Right lobe of liver (tissue), 6 donors: Measurements from ENCODE around the gene HDGFL2. TPM values are rescaled to one million over a fixed set of nuclear protein-coding genes. Genes with fewer than 3 reads are reported as not detected.
"Not testable (repeated sequence)": the region's sequence is repeated elsewhere in the genome, so short reads cannot be mapped to it uniquely, and the experiment has no call there.

ENCODE experiments used
- ATAC-seq, 4 donors: fragments of 200-7000 bp; cut with Tn5 transposase; one replicate each; pipeline ENCODE4 v1.9.1; 2020; ENCODE audit warnings: mild to moderate bottlenecking in 4 of 4, moderate library complexity in 4 of 4
- DNase-seq, 3 donors: peaks; one replicate each; pipeline ENCODE4 v3.0.0-alpha.2; 2020
- H3K27ac ChIP-seq, 3 donors: fragments of 200-600 bp; one replicate each; pipeline ENCODE4 v1.8.0; 2022
- H3K27me3 ChIP-seq, 2 donors: fragments of 200-600 bp; one replicate each; pipeline ENCODE4 v1.8.0; 2022
- H3K36me3 ChIP-seq, 4 donors: fragments of 200-600 bp; sonication (generic) in 1 of 4; one replicate each; pipeline versions ENCODE4 v1.5.1 to v1.8.0; 2017 to 2022; ENCODE audit warnings: control low read depth in 1 of 4
- H3K4me1 ChIP-seq, 4 donors: fragments of 200-600 bp; sonication (generic) in 1 of 4; one replicate each; pipeline versions ENCODE4 v1.5.1 to v1.8.0; 2017 to 2022; ENCODE audit warnings: control low read depth in 1 of 4
- H3K4me3 ChIP-seq, 3 donors: fragments of 200-600 bp; one replicate each; pipeline ENCODE4 v1.8.0; 2022
- H3K9me3 ChIP-seq, 4 donors: fragments of 200-600 bp; sonication (generic) in 1 of 4; one replicate each; pipeline versions ENCODE4 v1.5.1 to v1.8.0; 2017 to 2022; ENCODE audit warnings: control low read depth in 1 of 4
- CTCF ChIP-seq, 4 donors: fragments of 200-600 bp in 3 of 4; fragments of 450-650 bp in 1 of 4; IDR thresholded peaks; one replicate each; pipeline versions ENCODE4 v1.5.1 to v1.8.0; 2016 to 2022; ENCODE audit warnings: antibody characterized with exemption in 4 of 4, mild to moderate bottlenecking in 2 of 4
- POLR2A ChIP-seq: fragments of 450-650 bp; IDR thresholded peaks from one replicate; pipeline ENCODE4 v1.6.1; 2017; ENCODE audit warnings: antibody characterized with exemption, mild to moderate bottlenecking
- WGBS: methylation state at CpG from one replicate; pipeline ENCODE4 v1.1.6; 2018; ENCODE audit warnings: low coverage, low lambda C conversion rate; ENCODE audit not compliant: insufficient coverage; ENCODE audit errors: missing lambda C conversion rate; 5-methylcytosine and 5-hydroxymethylcytosine counted together
- intact Hi-C, 2 donors: fragments of 100-400 bp; cut with DNase I; formaldehyde crosslinking; loops; one replicate each; pipeline versions ENCODE4 v1.11.2 to v1.14.1; 2022
- total RNA-seq, 6 experiments: library from RNA; depleted of rRNA in 2 of 6; stranded (reverse); fragments of >200 nt in 2 of 6; fragmentation: NEBNext Ultra II Directional in 3 of 6; extraction: Animal tissue kit (Norgen Biotek cat#: 25700) in 3 of 6; gene quantifications; one replicate each; pipeline versions ENCODE4 v1.1.0 to v1.2.4, GENCODE V29; 2016 to 2023
- donor health status: DM: no; HTN: yes; CAD: no.
- donor health status: DM: no; HTN: no; CAD: no.
- donor health status: DM: no; HTN: no; CAD: no.
- donor health status: DM: no; HTN: yes; CAD: no.
- donor health status: DM: no; HTN: yes; CAD: no.

HDGFL2 gene
- total RNA-seq, 6 experiments from 2014 or later = 8.4 to 16.3 (median 14.0) TPM

GRCh38 chr19:4525563-4526002, 53.5 kb downstream of the HDGFL2 start:
- 68% methylated on average over 12 of the region's 23 CpGs for WGBS
- Histone ChIP-seq H3K27me3 (no peaks in the 10 kb centered on the region), H3K4me3 (no peak overlapping the region), H3K4me1 (peaks cover 0 to 34% (median 17%) of the 10 kb centered on the region in 4 donors), H3K9me3 (no peaks in the 10 kb centered on the region), H3K36me3 (peaks cover 0 to 10% (median 1%) of the 10 kb centered on the region in 4 donors), H3K27ac (no peak overlapping the region)
- TF ChIP-seq POLR2A (no peak), CTCF (IDR thresholded peaks at IDR 0.05) (no peak)
- intact Hi-C loops = no loop called here
- DNase-seq = peak in 1 of 3 donors; percentile 33
- peak in 3 of 4 donors; percentile 3 to 43 (median 19) for ATAC-seq

GRCh38 chr19:4527377-4527776, 55.3 kb downstream of the HDGFL2 start:
- ATAC-seq, H3K9me3 ChIP-seq, H3K27me3 ChIP-seq, intact Hi-C loops, H3K4me3 ChIP-seq, H3K27ac ChIP-seq, DNase-seq: not testable (repeated sequence)
- Histone ChIP-seq H3K4me1 (peaks cover 0 to 21% (median 8%) of the 10 kb centered on the region in 4 donors), H3K36me3 (peaks cover 0 to 10% (median 1%) of the 10 kb centered on the region in 4 donors)
- 92% methylated on average over 7 of the region's 8 CpGs for WGBS

- Histone ChIP-seq H3K36me3 (peaks cover 0 to 10% (median 1%) of the 10 kb centered on the region in 4 donors), H3K27ac (no peak overlapping the region), H3K27me3 (no peaks in the 10 kb centered on the region), H3K4me3 (no peak overlapping the region), H3K4me1 (peaks cover 0 to 15% (median 1%) of the 10 kb centered on the region in 4 donors), H3K9me3 (no peaks in the 10 kb centered on the region)
- intact Hi-C loops = no loop called here
- 73% methylated on average over 4 of the region's 15 CpGs for WGBS
- TF ChIP-seq CTCF (IDR thresholded peaks at IDR 0.05) (no peak), POLR2A (no peak)
- ATAC-seq (no peak), DNase-seq (no peak)
Measured at GRCh38 chr19:4528843-4529242, 56.7 kb downstream of the HDGFL2 start.

- no peak for ATAC-seq
- H3K4me3 ChIP-seq = no peak overlapping the region
- H3K4me1 ChIP-seq = peaks cover 0 to 17% (median 0%) of the 10 kb centered on the region in 4 donors
- no peak for TF ChIP-seq CTCF (IDR thresholded peaks at IDR 0.05)
- no peak for TF ChIP-seq POLR2A
- H3K9me3 ChIP-seq = no peaks in the 10 kb centered on the region
- no peaks in the 10 kb centered on the region for H3K27me3 ChIP-seq
- peaks cover 0 to 10% (median under 1%) of the 10 kb centered on the region in 4 donors for H3K36me3 ChIP-seq
- WGBS = 90% methylated on average over 8 of the region's 14 CpGs
- H3K27ac ChIP-seq = no peak overlapping the region
- DNase-seq = no peak
- intact Hi-C loops = no loop called here
Measured at GRCh38 chr19:4529924-4530522, 57.9 kb downstream of the HDGFL2 start.

- Histone ChIP-seq H3K27ac (peak overlapping the region in 1 of 3 donors; percentile 27), H3K4me3 (no peak overlapping the region), H3K27me3 (no peaks in the 10 kb centered on the region), H3K4me1 (peaks cover 0 to 32% (median 0%) of the 10 kb centered on the region in 4 donors), H3K36me3 (peaks cover 0 to 10% (median 0%) of the 10 kb centered on the region in 4 donors), H3K9me3 (no peaks in the 10 kb centered on the region)
- 25% methylated on average over 7 of the region's 28 CpGs for WGBS
- ATAC-seq = peak; percentile 8 to 40 (median 33)
- TF ChIP-seq CTCF (IDR thresholded peaks at IDR 0.05) (no peak), POLR2A (no peak)
- peak; percentile 70 to 83 (median 77) for DNase-seq
- intact Hi-C loops = no loop called here
Measured at GRCh38 chr19:4531562-4532165, 59.6 kb downstream of the HDGFL2 start.
